ENCODE results near the gene PDE6B.

PDE6B gene

DNA sequence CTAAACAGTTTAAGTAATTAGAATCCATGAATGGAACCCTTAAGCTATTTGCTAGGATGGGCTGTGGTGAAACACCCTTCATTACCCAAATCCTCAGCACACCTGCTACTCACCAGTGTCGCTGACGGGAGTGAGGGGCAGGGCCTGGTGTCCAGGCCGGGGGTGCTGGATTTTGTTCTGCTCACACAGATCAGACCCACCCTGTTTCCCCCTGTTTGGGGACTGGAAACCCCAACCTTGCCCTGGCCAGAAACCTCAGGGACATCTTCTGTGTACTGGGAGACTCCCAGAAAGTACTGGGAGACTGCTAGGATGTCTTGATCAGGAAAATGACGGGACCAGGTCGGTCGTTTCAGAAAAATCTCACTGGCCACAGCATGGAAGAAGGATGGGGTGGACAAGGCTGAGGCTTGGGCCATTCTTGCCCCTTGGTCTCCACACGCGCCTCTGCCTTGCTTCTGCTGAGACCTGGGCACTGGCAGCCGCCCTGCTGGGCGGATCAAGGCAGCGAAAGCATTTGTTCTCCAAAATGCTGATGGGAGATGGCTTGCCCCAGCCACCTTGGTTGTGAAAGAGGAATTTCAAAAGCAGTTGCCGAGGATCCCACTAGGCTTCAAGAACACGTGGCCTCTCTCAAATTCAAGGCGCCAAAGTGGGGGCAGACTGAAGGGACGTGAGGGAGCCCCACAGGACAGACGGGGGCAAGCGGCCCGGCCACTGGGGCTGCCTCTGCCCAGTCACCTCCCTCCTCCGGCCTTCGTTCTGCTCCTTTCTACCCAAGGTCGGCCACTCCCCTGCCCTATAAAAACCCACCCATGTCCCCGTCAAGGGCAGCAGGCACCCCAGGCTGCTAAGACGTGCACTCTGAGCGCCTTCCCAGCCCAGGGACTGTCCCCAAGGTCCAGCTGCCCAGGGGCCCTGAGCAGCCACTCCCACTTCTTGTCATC, 23.5 kb upstream of the PDE6B start:
- DNase-seq: no peak

DNA sequence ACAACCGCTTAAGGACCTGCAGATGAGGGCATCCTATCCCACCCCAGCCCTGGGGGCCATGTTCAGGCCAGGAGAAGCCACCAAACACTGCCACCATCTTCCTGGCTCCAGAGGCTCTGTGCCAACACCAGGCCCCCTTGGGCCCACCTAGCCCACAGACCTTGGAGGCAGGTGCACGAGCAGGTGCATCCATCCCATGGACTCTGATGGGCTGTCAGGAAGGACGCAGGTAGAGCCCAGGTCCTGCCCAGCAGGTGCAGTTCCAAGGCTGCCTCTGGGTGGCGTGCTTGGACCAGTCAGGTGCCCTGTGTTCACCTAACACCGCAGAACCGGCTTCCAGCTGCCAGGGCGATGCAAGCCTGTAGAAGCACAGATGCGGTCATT, 22.8 kb upstream of the PDE6B start:
- DNase-seq: no peak

DNA sequence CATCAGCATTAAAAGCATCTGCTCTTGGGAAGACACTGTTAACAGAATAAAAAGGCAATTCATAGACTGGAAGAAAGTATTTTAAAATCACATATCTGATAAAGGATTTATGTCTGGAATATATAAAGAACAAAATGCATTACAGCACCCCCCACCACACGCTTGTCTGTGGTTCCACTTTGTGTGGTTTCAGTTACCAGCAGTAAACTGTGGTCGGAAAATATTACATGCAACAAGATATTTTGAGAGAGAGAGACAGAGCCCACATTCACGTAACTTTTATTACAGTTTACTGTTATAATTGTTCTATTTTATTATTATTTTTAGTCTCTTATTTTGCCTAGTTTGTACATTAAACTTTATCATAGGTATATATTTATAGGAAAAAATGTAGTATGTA, 21.2 kb upstream of the PDE6B start:
- DNase-seq: no peak

DNA sequence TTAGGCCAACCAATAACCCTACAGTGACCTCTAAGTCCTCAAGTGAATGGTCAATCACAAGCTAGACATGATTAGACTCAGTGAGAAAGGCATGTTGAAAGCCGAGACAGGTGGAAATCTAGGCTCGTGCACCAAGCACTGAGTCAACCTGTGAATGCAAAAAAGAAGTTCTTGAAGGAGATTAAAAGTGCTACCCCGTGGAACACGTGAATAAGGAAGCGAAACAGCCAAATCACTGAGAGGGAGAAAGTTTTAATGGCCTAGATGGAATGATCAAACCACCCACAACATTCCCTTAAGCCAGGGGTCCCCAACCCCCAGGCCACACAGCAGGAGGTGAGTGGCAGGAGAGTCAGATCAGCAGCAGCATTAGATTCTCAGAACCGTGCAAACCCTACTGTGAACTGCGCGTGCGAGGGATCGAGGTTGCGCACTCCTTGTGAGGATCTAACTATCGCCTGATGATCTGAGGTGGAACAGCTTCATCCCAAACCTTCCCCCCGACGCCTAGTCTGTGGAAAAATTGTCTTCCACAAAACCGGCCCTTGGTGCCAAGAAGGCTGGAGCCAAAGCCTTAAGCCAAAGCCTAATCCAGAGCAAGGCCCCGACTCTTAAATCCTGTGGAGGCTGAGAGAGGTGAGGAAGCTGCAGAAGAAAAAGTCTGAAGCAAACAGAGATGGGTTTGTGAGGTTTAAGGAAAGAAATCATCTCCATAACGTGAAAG, 19.5 kb upstream of the PDE6B start:
- DNase-seq: no peak

DNA sequence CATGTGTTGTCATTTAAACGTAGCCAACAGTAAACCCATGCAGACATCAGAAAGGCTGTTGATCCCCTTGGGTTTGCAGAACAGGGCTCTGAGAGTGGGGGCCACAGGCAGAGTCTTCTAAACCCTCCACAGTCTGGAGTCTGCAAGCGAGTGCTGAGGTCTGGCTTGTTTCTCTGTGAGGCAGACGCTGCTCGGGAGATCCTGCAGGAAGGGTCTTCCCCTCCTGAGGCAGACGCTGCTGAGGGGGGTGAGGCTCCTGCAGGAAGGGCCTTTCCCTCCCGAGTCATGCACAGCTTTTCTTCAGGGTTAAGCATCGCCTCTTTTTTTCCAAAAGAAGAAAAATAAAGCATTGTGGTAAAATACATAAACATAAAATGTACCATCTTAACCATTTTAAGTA, 17.1 kb upstream of the PDE6B start:
- DNase-seq: no peak

DNA sequence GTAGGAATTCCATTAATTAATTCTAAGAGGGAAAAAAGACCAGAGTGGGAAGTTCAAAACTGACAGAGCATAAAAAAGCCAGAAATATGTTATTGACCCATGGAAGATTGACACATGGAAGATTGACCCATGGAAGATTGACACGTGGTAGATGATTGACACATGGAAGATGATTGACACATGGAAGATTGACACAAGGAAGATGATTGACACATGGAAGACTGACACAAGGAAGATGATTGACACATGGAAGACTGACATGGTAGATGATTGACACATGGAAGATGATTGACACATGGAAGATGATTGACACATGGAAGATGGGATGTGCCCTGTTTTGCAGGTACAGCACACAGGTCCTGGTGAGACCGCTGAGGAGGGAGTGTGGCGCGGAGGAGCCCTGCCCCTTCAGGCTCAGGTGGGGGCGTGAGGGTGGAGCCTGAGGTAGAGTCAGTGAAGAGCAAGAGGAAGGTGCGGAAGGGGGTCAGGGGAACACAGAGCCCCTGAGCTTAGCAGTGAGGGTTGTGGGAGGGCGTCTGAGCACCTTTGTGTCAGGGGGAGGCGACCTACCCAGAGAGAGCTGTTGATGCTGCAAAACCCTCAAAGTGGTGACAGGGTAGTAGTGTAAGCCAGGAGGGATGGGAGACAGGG, 15.8 kb upstream of the PDE6B start:
- DNase-seq: no peak

DNA sequence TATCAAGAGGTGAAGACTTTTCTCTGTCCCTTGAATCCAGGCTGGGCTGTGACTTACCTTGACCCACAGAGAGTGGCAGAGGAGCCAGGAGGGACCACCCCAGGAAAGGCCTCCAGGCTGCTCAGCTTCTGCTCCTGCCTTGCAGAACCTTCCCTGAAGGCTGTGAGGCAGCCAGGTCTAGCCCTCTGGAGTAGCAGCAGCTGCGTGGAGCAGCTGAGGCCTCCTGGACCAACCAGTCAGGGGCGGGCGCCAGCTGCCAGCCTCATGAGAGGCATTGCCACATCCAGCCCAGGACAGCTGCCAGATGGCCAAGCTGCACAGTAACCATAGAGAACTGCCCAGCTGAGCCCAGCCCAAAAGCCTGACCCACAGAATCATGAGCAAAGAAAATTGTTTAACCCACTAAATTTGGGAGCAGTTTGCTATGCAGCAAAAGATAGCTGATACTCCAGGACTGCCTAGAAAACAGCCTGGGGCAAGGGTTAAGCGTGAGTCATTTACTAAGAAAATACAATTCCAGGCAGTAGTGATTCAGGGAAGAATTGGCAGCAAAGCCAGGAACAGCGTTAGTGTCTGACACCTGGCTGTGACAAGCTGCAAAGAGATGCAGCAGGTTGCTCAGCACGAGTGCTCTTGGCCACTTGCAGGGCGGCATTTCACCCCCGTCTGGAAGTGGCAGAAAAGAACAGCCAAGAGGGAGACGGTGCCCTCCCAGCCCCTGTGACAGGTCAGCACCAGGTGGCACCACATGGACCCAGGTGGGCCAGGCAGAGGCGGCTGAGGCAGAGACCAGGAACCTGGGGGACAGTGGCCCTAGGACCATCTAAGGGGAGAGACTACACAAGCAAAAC, 14.7 kb upstream of the PDE6B start:
- peak; percentile 24 for DNase-seq

DNA sequence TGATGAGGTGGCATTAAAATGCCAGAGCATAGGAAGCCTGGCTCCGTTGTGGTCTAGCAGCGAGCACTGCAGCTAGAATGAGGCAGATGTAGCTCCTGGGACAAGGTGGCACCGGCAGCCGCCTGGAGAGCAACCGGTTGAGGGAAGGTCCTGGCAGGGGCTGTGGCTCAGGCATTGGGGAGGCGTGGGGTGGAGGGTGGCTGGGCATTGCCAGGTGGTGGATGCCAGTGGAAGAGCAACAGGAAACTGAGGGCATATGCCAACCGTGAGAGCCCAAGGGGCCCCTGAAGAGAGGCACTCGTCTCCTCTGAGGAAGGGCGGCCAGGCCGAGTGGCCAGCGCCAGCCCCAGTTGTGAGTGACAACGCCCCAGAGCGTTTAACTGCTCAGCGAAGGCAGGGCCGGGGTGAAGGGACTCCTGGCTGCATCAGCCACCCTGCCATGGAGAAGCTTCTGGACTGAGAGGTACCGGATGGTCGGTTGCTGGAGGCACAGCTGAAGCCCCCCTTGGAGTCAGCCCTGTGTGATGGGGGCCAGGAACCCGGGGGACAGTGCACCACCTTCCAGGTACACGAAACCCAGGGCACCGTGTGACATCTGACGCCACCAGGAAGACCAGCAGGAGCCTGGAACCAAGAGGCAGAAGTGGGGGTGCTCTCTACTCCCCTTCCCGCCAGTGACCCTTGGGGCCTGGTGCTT, 13.2 kb upstream of the PDE6B start:
- no peak for DNase-seq

DNA sequence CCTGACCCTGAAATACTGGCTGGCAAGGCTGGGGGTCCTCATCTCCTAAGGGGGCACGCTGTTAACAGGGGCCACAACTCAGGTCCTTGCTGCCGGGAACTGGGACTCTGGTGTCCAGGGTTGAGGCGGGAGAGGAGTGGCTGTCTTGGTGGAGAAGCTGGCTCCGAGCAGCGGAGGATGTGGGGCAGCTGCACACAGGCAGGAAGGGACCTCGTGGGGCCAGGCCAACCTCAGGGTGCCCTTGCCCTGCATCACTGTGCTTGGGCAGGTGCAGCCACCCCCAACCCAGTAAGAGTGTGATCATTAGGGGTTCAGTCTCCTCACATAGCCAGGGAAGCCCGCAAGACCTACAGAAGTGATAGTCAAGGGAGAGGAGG, 12.6 kb upstream of the PDE6B start:
- no peak for DNase-seq

DNA sequence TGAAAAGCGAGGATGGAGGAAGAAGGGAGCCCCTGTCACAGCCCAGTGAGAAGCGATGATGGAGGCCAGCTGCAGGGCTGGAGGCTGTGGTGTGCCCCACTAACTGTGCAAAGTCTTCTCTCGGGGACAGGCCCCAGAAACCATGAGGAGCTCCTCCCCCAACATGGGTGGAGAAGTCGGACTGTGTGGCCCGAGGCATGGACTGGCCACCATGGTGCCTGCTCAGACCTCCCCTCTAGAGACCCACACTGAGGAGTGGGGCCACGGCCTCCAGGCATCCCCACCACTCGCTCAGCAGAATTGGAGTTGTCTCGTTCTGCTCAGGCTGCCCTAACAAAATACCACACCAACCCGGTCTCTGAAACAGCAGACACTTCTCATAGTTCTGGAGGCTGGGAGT, 12.2 kb upstream of the PDE6B start:
- no peak for DNase-seq

DNA sequence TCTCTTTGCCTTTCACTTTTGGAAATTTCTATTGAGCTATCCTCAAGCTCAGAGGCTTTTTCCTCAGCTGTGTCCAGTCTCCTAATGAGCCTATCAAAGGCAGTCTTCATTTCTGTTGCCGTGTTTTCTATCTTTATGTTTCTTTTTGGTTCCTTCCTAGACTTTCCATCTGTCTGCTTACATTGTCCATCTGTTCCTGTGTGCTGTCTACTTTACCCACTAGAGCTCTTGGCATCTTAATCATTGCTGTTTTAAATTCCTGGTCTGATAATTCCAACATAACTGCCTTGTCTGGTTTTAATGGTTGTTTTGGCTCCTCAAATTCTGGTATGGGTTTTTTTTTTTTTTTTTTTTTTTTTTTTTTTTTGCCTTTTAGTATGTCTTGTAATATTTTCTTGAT, 9.3 kb upstream of the PDE6B start:
- no peak for DNase-seq

DNA sequence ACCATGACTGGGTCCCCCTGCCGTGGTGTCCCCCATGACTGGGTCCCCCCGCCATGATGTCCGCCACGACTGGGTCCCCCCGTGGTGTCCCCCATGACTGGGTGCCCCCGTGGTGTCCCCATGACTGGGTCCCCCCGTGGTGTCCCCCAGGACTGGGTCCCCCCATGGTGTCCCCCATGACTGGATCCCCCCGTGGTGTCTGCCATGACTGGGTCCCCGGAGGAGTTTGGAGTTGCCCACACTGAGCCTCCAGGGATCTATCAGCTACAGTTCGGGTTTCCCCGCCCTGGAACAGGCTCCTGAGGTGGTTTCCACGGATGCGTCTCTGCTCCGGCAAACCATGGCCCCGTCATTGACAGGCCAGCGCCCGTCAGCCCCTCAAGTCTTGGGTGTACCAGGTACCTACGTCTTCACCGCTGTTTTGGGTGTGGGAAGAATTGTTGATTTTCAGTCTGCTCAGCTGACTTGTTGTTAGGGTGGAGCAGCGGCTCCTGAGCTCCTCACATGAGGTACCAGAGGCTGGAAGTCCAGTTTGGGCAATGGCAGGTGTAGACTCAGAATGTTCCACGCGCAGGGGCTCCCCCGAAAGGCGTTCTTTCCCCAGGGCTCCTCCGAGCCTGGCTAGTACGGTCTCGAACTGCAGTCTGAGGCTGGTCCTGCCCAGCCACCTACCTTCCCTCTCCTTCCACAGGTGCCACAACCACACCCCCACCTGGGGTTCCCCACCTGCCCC, 8.3 kb upstream of the PDE6B start:
- DNase-seq: no peak

DNA sequence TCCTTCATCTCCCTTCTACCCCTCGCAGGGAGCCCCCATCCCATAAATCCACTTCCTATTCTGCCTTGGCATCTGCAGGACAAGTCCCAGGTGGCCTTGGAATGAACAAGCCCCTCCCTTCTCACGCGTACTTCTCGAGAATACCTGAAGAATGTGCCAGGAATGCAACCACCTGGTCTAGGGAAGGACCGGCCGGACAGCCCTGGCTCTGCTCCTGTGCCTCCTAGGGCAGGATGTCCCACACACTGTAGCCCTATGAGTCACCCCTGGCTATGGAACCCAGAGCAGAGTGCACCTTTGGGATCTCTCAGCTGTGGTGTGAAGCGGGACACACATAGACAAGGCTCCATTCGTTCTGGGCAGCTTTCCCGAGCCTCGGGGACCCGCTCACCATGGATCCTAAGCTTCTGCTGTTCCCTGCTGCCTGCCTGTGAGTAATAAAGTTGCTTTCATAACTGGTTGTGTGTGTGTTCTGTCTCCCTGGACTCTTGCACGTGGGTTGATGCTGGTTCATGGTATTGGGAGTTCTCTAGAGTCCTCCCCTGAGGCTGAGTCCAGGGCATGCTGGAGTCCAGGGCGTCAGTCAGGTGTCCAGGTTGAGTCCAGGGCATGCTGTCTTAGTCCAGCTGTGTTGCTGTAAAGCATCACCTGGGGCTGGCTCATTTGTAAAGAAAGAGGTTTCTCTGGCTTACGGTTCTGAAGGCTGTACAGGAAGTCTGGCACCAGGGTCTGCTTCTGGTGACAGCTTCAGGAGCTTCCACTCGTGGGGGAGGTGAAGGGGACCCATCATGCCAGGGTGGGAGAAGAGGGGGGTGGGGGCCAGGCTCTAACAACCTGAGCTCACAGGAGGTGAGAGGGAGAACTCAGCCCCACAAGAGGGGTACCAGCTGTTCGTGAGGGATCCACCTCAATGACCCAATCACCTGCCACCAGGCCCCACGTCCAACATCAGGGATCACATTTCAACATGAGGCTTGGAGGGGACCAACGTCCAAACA, 7.4 kb upstream of the PDE6B start:
- no peak for DNase-seq

DNA sequence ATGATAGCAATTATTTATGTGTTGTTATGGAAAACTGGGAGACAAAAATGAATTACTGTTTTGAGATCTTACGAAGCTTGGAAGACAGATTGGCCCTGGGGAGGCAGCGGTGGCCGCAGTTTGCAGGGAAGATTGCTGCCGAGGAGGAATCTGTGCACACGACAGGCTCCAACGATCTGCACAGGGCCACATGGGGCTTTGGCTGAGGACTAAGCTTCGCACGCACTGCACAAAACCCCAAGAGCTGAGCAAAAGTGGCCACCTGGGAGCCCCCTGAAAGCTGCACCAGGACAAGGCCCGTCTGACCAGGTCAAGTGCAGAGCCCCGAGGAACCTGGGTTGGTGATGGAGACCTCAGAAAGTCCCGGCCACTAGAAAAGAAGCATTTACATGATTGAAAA, 5.2 kb upstream of the PDE6B start:
- DNase-seq: no peak

DNA sequence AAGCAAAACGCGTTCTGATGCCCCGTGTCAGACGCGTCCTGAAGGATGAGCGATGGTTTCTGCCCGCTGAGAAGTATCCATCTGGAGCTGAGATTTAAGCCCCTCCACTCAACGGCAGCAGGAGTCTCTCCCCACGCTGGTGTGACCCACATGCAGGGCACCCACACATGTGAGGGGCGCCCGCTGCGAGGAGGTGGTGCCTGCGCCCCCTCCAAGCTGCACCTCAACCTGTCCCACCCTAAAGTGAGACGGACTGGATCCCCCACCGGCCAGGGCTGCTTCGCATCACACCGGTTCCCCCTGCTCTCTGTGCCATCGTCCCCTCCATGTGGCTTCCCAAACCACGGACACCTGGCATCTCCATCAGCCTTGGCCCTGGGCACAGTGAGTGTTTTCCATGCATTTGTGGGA, 4.5 kb upstream of the PDE6B start:
- DNase-seq: no peak

DNA sequence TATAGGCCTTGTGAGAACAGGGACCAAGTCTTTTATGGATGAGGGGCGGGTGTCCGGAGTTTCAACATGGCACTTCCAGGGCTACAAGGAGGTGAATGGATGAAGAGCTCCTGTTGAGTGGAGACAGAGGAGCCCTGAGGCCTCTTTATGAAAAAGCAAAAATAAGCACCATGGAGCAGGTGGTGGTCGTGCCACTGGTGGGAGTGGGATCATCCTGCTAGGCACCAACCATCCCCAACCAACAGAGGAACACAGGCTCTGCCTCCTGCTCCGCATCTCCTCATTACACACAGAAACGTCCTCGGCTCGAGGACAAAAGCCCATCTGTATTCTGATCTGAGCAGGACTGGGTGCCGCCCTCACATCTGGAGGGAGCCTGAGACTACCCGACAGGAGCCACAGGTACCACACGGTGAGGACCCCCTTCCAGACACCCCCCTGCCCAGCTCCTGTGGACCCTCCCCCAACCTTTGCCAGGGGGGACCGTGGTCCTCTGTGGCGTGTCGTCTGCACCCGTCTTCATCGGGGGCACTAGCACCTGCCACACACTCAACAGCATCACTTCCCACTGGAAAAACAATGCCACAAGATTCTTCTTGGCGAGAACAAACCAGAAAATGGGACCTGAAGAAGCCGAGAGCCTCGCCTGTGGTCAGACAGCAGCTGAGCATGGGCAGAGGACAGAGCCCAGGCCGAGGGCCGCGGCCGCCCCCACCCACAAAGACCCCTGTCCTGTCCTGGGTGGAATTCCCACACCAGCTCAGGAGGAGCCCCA, 3.9 kb upstream of the PDE6B start:
- no peak for DNase-seq

DNA sequence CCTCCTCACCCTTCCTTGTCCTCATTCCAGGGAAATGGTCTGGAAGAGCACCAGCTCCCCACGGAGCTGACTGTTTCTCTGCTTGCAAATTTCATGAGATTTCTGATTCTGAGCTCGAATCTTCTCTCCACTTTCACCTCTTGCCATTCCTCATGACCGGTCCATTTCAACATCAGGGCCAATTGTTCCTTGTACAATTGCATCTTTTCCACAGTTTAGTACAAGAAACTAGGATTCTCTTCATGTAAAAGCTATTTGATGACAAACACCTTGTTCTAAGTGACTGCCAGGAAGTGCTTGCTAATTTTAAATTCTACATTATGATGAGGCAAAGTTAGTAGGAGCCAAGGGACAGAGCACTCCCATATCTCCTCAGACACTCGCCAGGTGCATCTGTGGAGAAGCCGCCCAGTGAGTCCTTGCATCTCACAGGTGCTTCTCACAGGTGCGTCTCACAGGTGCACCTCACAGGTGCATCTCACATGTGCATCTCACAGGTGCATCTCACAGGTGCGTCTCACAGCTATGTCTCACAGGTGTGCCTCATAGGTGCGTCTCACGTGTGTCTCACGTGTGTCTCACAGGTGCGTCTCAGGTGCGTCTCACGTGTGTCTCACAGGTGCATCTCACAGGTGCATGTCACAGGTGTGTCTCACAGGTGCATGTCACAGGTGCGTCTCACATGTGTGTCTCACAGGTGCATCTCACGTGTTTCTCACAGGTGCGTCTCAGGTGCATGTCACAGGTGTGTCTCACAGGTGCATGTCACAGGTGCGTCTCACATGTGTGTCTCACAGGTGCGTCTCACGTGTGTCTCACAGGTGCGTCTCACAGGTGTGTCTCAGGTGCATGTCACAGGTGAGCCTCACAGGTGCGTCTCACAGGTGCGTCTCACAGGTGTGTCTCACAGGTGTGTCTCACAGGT, 3.0 kb upstream of the PDE6B start:
- no peak for DNase-seq
